Measurements from ENCODE around the gene LRRC1.

LRRC1 gene

DNA sequence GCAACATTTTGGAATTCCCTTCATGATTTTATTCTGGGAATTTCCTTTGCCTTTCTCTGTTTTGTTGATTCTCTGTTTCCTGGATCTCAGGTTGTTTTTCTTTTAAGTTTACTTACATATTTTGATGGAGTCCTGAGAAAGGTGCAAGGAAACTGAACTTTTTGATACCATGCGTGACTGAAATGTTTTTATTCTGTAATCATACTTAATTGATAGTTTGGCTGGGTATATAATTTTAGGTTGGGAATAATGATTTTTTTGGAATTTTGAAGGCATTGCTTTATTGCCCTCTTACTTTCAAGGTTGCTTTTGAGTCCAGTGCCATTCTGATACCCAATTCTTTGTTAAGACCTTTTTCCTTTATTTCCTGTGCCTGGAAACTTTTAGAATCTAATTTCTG lies 45.2 kb downstream of the LRRC1 start:
- no peak for DNase-seq (ENCODE audit: low read depth, low spot score)
- peaks cover 3% of the 10 kb centered on the region; the same call in 1 of the 2 replicates for H3K9me3 ChIP-seq (ENCODE audit: low read depth, low read length)
- H3K27ac ChIP-seq: no peak overlapping the region
- TF ChIP-seq EZH2 (IDR thresholded peaks at IDR 0.05) (no peak), FOXP2 (optimal IDR thresholded peaks at IDR 0.05; ENCODE audit: control extremely low read depth, extremely low read length, insufficient read depth) (no peak), POLR2AphosphoS5 (IDR thresholded peaks at IDR 0.05; ENCODE audit: borderline replicate concordance, low read depth, low read length) (no peak)
- no peak overlapping the region for H3K4me3 ChIP-seq
- H3K9ac ChIP-seq (ENCODE audit: insufficient read length): no peak overlapping the region
- no peaks in the 10 kb centered on the region for H3K36me3 ChIP-seq (ENCODE audit: insufficient read depth, low read length)

DNA sequence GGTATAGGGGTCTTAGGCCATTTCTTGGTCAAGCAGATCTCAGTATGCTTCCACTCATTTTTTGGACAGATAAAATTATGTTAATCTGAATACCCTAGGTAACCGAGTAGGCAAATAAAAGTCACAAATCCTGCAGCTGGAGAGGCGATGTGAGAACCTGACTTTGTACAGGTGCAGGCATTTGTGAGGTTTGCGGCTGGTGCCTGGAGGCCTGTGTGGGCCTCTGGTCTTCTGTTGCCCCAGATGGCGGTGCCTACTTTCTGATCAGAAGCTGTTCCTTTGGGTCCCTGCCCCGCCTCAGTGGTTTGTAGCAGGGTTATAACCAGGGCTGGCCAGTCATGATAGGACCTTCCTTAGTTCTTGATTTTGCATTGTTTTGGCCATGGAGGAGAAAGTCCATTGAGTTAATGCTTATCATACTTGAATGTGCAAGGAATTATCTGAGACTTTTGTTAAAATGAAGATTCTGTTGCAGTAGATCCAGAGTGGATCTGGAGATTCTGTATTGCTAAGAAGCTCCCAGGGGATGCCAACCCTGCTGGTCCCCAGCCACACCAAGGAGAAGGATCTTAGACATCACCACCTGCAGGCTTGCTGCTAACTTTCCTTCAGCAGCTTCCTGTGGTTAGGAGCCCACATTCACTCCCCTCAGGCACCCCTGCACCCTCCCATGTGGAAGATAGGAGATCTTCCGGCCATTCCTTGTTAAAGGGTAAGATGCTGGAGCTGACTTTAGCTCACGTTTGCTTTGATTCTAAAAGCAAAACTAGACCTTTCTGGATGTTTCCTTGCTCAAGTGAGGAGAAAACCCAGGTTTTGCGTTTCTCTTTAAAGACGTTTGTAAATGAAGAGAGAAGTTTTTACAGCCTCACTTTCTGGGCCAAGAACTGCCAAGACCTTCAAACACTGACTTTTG lies 50.7 kb downstream of the LRRC1 start:
- H3K36me3 ChIP-seq (ENCODE audit: insufficient read depth, low read length): no peaks in the 10 kb centered on the region
- H3K9ac ChIP-seq (ENCODE audit: insufficient read length): no peak overlapping the region
- no peak for DNase-seq (ENCODE audit: low read depth, low spot score)
- H3K4me3 ChIP-seq: no peak overlapping the region
- H3K27ac ChIP-seq: no peak overlapping the region
- no peaks in the 10 kb centered on the region for H3K9me3 ChIP-seq (ENCODE audit: low read depth, low read length)
- TF ChIP-seq FOXP2 (optimal IDR thresholded peaks at IDR 0.05; ENCODE audit: control extremely low read depth, extremely low read length, insufficient read depth): no peak
- no peak for TF ChIP-seq POLR2AphosphoS5 (IDR thresholded peaks at IDR 0.05; ENCODE audit: borderline replicate concordance, low read depth, low read length)
- TF ChIP-seq EZH2 (IDR thresholded peaks at IDR 0.05): no peak

DNA sequence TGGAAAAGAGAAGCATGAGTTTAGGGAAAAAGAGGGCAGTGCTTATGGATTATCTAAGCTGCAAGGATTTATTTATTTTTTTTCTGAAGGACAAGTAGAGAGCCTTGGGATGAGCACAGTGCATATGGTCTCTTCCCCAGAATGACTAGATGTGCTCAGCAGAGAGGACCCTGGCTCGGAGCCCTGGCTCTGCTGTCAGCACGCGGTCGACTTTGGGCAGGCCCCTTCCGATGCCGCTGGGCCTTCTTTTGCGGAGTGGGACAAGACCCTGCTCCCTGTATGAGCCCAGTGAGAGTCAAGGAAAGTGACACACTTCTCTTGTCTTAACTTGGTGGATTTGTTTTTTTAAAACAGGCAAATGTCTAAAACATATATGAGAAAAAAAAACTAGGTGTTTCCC lies 51.4 kb downstream of the LRRC1 start:
- Histone ChIP-seq H3K4me3 (no peak overlapping the region), H3K27ac (no peak overlapping the region), H3K9ac (ENCODE audit: insufficient read length) (no peak overlapping the region), H3K9me3 (ENCODE audit: low read depth, low read length) (no peaks in the 10 kb centered on the region), H3K36me3 (ENCODE audit: insufficient read depth, low read length) (no peaks in the 10 kb centered on the region)
- TF ChIP-seq EZH2 (IDR thresholded peaks at IDR 0.05) (no peak), FOXP2 (optimal IDR thresholded peaks at IDR 0.05; ENCODE audit: control extremely low read depth, extremely low read length, insufficient read depth) (no peak), POLR2AphosphoS5 (IDR thresholded peaks at IDR 0.05; ENCODE audit: borderline replicate concordance, low read depth, low read length) (no peak)
- DNase-seq (ENCODE audit: low read depth, low spot score): no peak

DNA sequence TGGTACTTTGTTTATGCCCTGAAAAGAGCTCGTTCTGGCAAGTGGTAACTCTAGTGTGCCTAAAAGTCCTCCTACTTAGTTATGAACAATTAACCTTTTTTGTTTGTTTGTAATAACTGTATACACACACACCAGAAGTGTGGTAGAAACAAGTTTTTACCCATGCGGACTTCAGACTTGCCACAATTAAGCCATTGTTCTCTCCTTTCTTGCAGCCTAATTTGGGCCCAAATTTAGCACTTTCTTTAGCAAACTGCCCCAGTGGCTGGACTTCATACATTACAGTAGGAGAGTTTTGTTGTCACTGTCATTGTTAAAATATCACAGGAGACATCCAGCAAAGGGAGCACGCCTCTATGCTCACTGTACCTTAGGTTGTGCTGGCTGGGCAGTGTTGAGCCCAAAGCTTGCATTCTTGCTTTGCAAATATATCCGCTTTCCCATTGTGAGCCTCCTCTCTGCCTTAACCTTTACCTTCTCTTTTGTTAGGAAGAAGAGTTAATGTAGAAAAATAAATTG lies 53.0 kb downstream of the LRRC1 start:
- TF ChIP-seq FOXP2 (optimal IDR thresholded peaks at IDR 0.05; ENCODE audit: control extremely low read depth, extremely low read length, insufficient read depth): no peak
- no peak for TF ChIP-seq EZH2 (IDR thresholded peaks at IDR 0.05)
- TF ChIP-seq POLR2AphosphoS5 (IDR thresholded peaks at IDR 0.05; ENCODE audit: borderline replicate concordance, low read depth, low read length): no peak
- no peak overlapping the region for H3K4me3 ChIP-seq
- H3K27ac ChIP-seq: no peak overlapping the region
- H3K36me3 ChIP-seq (ENCODE audit: insufficient read depth, low read length): no peaks in the 10 kb centered on the region
- no peaks in the 10 kb centered on the region for H3K9me3 ChIP-seq (ENCODE audit: low read depth, low read length)
- no peak for DNase-seq (ENCODE audit: low read depth, low spot score)
- H3K9ac ChIP-seq (ENCODE audit: insufficient read length): no peak overlapping the region

DNA sequence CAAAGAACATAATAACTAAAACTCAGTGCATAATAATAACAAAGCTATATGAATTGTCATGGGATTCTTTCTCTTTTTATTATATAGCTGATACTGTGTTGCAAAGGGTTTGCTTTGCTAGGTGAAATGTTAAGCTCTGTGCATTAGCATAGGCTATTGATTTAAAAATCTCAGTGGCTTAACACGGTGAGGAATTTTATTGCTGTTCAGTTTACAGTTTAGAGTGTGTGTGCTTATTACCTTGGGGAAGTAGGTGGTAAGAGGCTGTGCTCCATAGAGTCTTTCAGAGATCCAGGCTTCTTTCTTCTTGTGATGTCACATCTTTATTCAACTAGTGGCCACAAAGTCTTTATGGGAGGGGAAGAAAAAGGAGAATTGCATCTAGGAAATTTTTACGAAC lies 55.7 kb downstream of the LRRC1 start:
- TF ChIP-seq FOXP2 (optimal IDR thresholded peaks at IDR 0.05; ENCODE audit: control extremely low read depth, extremely low read length, insufficient read depth) (no peak), POLR2AphosphoS5 (IDR thresholded peaks at IDR 0.05; ENCODE audit: borderline replicate concordance, low read depth, low read length) (no peak), EZH2 (IDR thresholded peaks at IDR 0.05) (no peak)
- DNase-seq (ENCODE audit: low read depth, low spot score): no peak
- no peak overlapping the region for H3K4me3 ChIP-seq
- no peaks in the 10 kb centered on the region for H3K36me3 ChIP-seq (ENCODE audit: insufficient read depth, low read length)
- H3K9me3 ChIP-seq (ENCODE audit: low read depth, low read length): no peaks in the 10 kb centered on the region
- no peak overlapping the region for H3K27ac ChIP-seq
- no peak overlapping the region for H3K9ac ChIP-seq (ENCODE audit: insufficient read length)

DNA sequence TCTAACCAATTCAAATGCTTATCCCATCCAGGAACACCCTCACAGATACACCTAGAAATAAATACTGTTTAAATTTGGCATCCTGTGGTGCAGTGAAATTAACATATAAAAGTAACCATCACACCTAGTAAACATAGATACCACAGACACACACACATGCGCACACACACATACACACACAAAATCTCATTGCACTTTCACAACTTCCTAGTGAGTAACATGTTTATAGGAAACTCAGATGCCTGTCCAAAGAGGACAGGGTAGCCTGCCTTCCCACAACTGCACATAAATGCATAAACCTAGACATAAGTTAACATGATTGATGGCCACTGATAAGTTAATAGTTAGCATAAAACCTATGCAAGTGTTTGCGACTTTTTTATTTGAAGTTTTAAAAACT lies 56.8 kb downstream of the LRRC1 start:
- DNase-seq (ENCODE audit: low read depth, low spot score): no peak
- Histone ChIP-seq H3K4me3 (no peak overlapping the region), H3K27ac (no peak overlapping the region), H3K9ac (ENCODE audit: insufficient read length) (no peak overlapping the region), H3K9me3 (ENCODE audit: low read depth, low read length) (no peaks in the 10 kb centered on the region), H3K36me3 (ENCODE audit: insufficient read depth, low read length) (no peaks in the 10 kb centered on the region)
- TF ChIP-seq EZH2 (IDR thresholded peaks at IDR 0.05): no peak

DNA sequence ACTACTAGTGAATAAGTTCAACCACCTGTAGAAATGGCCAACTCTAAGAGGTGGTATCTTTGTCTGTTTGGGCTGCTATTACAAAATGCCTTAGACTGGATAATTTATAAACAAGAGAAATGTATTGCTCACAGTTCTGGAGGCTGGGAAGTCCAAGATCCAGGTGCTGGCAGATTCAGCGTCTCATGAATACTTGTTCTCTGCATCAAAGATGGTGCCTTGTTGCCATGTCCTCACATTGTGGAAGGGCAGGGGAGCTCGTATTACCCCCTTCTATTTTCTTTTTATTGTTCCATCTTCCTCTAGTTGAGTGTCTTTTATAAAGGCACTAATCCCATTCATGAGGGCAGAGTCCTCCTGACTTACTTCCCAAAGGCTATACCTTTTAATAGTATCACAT lies 58.0 kb downstream of the LRRC1 start:
- Histone ChIP-seq H3K36me3 (ENCODE audit: insufficient read depth, low read length) (no peaks in the 10 kb centered on the region), H3K9ac (ENCODE audit: insufficient read length) (no peak overlapping the region), H3K9me3 (ENCODE audit: low read depth, low read length) (no peaks in the 10 kb centered on the region), H3K4me3 (no peak overlapping the region), H3K27ac (no peak overlapping the region)
- no peak for DNase-seq (ENCODE audit: low read depth, low spot score)
- no peak for TF ChIP-seq EZH2 (IDR thresholded peaks at IDR 0.05)
- no peak for TF ChIP-seq FOXP2 (optimal IDR thresholded peaks at IDR 0.05; ENCODE audit: control extremely low read depth, extremely low read length, insufficient read depth)
- TF ChIP-seq POLR2AphosphoS5 (IDR thresholded peaks at IDR 0.05; ENCODE audit: borderline replicate concordance, low read depth, low read length): no peak

DNA sequence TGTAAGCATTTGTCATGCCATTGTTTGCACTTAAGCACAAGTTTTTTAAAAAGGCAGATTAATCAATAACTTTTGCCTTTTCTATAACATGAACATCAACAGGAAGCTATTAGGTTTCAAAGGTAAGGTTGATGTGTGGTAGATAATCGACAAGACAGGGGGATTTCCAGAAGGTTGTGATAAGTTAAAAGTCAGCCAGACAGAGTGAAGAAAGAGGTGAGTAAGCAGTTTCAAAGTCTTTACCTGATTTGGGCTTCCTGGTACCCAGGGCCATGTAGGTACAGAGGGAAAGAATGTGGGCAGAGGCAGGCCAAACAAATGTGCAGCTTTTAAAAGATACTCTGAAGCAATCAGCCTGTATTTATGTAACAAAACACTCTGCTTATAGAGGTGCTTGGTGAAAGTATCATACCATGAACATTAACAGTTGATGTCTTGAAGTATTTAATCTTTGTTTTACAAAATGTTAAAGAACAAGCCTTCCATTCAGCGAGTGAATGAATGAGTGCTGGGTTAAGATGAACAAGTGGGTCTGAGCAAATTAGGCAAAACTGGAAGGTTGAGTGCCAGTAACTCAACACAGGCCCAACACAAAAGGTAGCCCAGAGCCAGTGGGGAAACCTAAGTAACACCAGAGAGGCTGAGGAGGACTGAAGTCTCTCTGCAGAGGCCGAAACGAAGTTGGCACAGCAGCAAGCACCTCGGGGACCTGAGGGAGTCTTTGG lies 60.2 kb downstream of the LRRC1 start:
- Histone ChIP-seq H3K4me3 (no peak overlapping the region), H3K36me3 (ENCODE audit: insufficient read depth, low read length) (no peaks in the 10 kb centered on the region), H3K27ac (no peak overlapping the region), H3K9me3 (ENCODE audit: low read depth, low read length) (no peaks in the 10 kb centered on the region), H3K9ac (ENCODE audit: insufficient read length) (no peak overlapping the region)
- DNase-seq (ENCODE audit: low read depth, low spot score): no peak
- TF ChIP-seq FOXP2 (optimal IDR thresholded peaks at IDR 0.05; ENCODE audit: control extremely low read depth, extremely low read length, insufficient read depth): no peak
- TF ChIP-seq EZH2 (IDR thresholded peaks at IDR 0.05): no peak
- no peak for TF ChIP-seq POLR2AphosphoS5 (IDR thresholded peaks at IDR 0.05; ENCODE audit: borderline replicate concordance, low read depth, low read length)

Measured in SK-N-MC (cell line).